Chondrocyte (in vitro differentiated cells): ENCODE data around the gene HSD11B2. TPM values are rescaled to one million over a fixed set of nuclear protein-coding genes. Genes with fewer than 3 reads are reported as not detected.
A peak's percentile ranks its signal among the peaks of the same experiment; 100 is the strongest.
"Not testable (repeated sequence)": the region's sequence is repeated elsewhere in the genome, so short reads cannot be mapped to it uniquely, and the experiment has no call there.

Experiments
- DNase-seq: peaks from one replicate; pipeline ENCODE4 v3.0.0; 2021; ENCODE audit warnings: mixed read lengths, low spot score
- H3K27ac Mint-ChIP-seq: one replicate; pipeline ENCODE4 v1.8.0; 2021; ENCODE audit warnings: mild to moderate bottlenecking, moderate library complexity, mixed read lengths; ENCODE audit not compliant: unreplicated experiment
- H3K27me3 Mint-ChIP-seq: 2 replicates; pipeline ENCODE4 v1.8.0; 2021; ENCODE audit warnings: low read depth, mixed read lengths
- H3K36me3 Mint-ChIP-seq: 2 replicates; pipeline ENCODE4 v1.8.0; 2021; ENCODE audit warnings: low read depth, mixed read lengths
- H3K4me1 Mint-ChIP-seq: 2 replicates; pipeline ENCODE4 v1.8.0; 2021; ENCODE audit warnings: low read depth, mild to moderate bottlenecking, mixed read lengths
- H3K4me3 Mint-ChIP-seq: one replicate; pipeline ENCODE4 v1.8.0; 2021; ENCODE audit warnings: mild to moderate bottlenecking, moderate library complexity, mixed read lengths; ENCODE audit not compliant: unreplicated experiment
- H3K9me3 Mint-ChIP-seq: 2 replicates; pipeline ENCODE4 v1.8.0; 2021; ENCODE audit warnings: low read depth, mixed read lengths
- total RNA-seq: library from RNA; stranded (reverse); gene quantifications from 3 replicates; pipeline ENCODE4 v1.2.1, GENCODE V29; 2021
- TF ChIP-seq, protein P1 (sequence below): fragments of 200-600 bp; sonication (generic); IDR thresholded peaks from 2 replicates; pipeline ENCODE4 v1.5.0; 2021; ENCODE audit warnings: antibody characterized with exemption, mild to moderate bottlenecking, moderate library complexity

The HSD11B2 gene
- total RNA-seq, 1 donor from 2014 or later: 0.20 TPM

DNA sequence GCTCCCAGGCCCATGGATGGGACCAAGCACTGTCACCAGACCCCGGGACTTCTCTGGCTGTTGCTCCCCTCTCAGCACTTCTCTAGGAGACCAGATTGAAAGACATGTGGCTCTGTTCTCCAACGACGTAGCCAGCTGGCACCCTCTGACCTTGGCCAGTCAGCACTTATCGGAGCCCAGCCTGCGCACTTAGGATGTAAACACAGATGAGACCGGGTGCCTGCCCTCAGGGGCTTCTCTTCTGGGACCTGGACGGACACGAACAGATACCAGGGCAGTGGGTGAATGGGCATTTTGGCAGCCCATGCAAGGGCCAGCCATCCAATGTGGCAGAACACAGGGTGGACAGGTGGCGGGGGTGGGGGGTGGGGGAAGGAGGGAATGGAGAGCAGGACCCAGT, 21.3 kb upstream of the HSD11B2 start:
- H3K36me3 Mint-ChIP-seq: no peaks in the 10 kb centered on the region
- TF ChIP-seq, protein P1, sequence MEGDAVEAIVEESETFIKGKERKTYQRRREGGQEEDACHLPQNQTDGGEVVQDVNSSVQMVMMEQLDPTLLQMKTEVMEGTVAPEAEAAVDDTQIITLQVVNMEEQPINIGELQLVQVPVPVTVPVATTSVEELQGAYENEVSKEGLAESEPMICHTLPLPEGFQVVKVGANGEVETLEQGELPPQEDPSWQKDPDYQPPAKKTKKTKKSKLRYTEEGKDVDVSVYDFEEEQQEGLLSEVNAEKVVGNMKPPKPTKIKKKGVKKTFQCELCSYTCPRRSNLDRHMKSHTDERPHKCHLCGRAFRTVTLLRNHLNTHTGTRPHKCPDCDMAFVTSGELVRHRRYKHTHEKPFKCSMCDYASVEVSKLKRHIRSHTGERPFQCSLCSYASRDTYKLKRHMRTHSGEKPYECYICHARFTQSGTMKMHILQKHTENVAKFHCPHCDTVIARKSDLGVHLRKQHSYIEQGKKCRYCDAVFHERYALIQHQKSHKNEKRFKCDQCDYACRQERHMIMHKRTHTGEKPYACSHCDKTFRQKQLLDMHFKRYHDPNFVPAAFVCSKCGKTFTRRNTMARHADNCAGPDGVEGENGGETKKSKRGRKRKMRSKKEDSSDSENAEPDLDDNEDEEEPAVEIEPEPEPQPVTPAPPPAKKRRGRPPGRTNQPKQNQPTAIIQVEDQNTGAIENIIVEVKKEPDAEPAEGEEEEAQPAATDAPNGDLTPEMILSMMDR: no peak
- H3K27me3 Mint-ChIP-seq: no peaks in the 10 kb centered on the region
- H3K27ac Mint-ChIP-seq: no peak overlapping the region
- no peak overlapping the region for H3K4me3 Mint-ChIP-seq
- H3K4me1 Mint-ChIP-seq: peaks cover 16% of the 10 kb centered on the region
- H3K9me3 Mint-ChIP-seq: no peaks in the 10 kb centered on the region
- DNase-seq: no peak

- H3K36me3 Mint-ChIP-seq: peaks cover 2% of the 10 kb centered on the region
- H3K4me3 Mint-ChIP-seq: no peak overlapping the region
- peaks cover 17% of the 10 kb centered on the region for H3K4me1 Mint-ChIP-seq
- DNase-seq: no peak
- H3K27me3 Mint-ChIP-seq: no peaks in the 10 kb centered on the region
- no peaks in the 10 kb centered on the region for H3K9me3 Mint-ChIP-seq
- no peak overlapping the region for H3K27ac Mint-ChIP-seq
- TF ChIP-seq, protein P1: no peak
These were observed 19.6 kb upstream of the HSD11B2 start for GRCh38 chr16:67411339-67411738.

- no peak overlapping the region for H3K27ac Mint-ChIP-seq
- no peak for DNase-seq
- TF ChIP-seq, protein P1: no peak
- no peaks in the 10 kb centered on the region for H3K9me3 Mint-ChIP-seq
- H3K4me3 Mint-ChIP-seq: no peak overlapping the region
- peaks cover 14% of the 10 kb centered on the region for H3K4me1 Mint-ChIP-seq
- H3K27me3 Mint-ChIP-seq: no peaks in the 10 kb centered on the region
- peaks cover 2% of the 10 kb centered on the region for H3K36me3 Mint-ChIP-seq
These were observed 18.6 kb upstream of the HSD11B2 start for GRCh38 chr16:67412294-67412693.

- no peak overlapping the region for H3K4me3 Mint-ChIP-seq
- peaks cover 9% of the 10 kb centered on the region for H3K4me1 Mint-ChIP-seq
- no peak for DNase-seq
- TF ChIP-seq, protein P1: no peak
- H3K27me3 Mint-ChIP-seq: no peaks in the 10 kb centered on the region
- no peaks in the 10 kb centered on the region for H3K9me3 Mint-ChIP-seq
- H3K36me3 Mint-ChIP-seq: peaks cover 2% of the 10 kb centered on the region
- peak overlapping the region; percentile 9 for H3K27ac Mint-ChIP-seq
These were observed 16.7 kb upstream of the HSD11B2 start for GRCh38 chr16:67413978-67414911.

GRCh38 chr16:67415421-67415820, 15.5 kb upstream of the HSD11B2 start:
- H3K27ac Mint-ChIP-seq: peak overlapping the region; percentile 80
- H3K9me3 Mint-ChIP-seq: not testable (repeated sequence)

More at GRCh38 chr16:67415421-67415820, 15.5 kb upstream of the HSD11B2 start:
- not testable (repeated sequence) for DNase-seq, H3K27me3 Mint-ChIP-seq, H3K4me1 Mint-ChIP-seq, H3K36me3 Mint-ChIP-seq
- peak overlapping the region; percentile 83 for H3K4me3 Mint-ChIP-seq
